ENCODE results near the gene BEND6. TPM values are rescaled to one million over a fixed set of nuclear protein-coding genes. Genes with fewer than 3 reads are reported as not detected.

The BEND6 gene
- total RNA-seq, 1 donor from 2014 or later: 2.7 TPM

DNA sequence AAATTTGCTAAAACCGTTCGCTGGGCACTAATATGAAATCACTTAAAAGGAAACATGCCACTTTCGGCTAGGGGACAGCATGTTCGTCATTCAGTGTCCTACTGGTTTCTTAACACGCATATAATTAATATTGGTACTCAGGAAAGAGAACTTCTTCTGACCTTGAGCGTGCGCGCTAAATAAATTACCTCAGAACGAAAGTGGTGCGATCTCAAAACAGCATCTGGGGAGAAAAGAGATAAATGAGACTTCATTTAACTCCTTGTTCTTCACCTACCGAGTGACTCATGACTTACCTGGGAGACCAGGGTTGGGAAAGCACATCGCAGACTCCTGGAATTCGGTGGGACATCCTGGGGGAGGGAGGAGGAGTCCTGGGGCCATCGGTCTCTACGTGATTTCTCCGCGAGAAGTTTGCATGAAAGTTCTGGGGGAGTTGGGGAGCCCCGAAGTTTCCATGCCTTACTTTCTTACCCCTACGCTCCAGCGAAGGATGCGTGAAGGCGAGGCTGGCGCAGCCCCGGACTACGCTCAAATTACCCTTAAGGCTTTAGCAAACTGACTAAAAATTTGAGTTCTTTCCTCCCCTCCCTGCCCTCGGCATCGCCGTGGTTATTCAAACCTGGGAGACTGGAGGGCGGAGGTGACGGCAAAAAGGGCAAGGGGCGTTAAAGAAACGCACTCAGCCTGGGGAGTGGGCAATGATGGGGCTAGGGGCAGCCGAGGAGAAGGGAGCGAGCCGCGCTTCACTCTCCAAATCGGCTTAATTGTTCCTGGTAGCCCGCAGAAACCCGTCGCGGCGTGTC, 1.1 kb upstream of the BEND6 start:
- no peak for DNase-seq (ENCODE audit: low read depth)
- Histone ChIP-seq H3K27me3 (ENCODE audit: control insufficient read depth, insufficient read depth, low read length) (no peaks in the 10 kb centered on the region), H3K4me3 (ENCODE audit: low read depth, low read length) (peak overlapping the region; percentile 81), H3K36me3 (ENCODE audit: control insufficient read depth, insufficient read depth, low read length) (no peaks in the 10 kb centered on the region)
- TF ChIP-seq, protein P1, sequence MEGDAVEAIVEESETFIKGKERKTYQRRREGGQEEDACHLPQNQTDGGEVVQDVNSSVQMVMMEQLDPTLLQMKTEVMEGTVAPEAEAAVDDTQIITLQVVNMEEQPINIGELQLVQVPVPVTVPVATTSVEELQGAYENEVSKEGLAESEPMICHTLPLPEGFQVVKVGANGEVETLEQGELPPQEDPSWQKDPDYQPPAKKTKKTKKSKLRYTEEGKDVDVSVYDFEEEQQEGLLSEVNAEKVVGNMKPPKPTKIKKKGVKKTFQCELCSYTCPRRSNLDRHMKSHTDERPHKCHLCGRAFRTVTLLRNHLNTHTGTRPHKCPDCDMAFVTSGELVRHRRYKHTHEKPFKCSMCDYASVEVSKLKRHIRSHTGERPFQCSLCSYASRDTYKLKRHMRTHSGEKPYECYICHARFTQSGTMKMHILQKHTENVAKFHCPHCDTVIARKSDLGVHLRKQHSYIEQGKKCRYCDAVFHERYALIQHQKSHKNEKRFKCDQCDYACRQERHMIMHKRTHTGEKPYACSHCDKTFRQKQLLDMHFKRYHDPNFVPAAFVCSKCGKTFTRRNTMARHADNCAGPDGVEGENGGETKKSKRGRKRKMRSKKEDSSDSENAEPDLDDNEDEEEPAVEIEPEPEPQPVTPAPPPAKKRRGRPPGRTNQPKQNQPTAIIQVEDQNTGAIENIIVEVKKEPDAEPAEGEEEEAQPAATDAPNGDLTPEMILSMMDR (IDR thresholded peaks at IDR 0.05; ENCODE audit: insufficient read depth, low read length, poor library complexity, severe bottlenecking): no peak

DNA sequence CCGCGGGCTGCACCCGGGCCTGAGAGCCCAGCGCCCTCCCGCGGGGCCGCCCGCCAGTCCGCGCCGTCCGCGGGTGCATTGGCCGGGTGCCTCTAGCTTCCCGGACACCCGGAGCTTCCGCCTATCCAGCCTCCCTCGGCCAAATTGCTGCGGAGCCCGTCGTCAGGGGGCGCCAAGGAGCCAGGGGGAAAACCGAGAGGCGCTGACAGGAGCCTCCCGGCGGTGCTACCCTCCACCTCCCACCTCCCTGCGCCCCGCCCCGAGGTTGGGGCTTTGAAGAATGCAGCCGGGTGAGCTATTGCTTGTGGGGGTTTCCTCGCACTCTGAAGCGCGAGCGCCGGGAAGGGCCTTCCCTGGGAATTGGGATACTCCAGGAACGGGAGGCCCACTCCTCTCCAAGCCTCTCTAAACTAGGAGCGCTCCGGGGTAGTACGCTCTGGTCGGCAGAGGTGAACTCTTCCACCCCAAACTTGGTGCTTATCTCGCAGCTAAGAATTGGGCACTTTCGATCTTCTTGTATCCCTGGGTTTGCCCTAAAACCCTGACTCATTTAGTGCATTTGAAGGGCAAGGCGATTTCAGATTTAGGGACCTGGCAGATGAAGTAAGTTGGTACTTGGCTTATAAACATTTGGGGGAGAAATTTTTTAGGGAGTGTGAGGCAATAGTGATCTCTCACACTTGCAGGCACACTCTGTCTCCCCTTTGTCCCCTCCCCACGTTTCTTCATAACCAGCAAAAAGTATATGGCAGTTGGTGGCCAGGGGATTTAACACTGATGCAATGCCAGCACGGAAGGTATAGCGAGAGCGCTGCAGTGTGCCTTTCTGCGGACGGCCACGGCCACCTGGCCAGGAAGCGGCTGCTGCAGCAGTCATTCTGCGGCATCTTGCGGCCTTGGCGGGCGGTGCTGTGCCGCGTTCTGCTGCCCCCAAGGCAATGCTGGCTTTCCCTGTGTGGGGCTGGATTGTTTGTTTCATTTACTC, 556 bp downstream of the BEND6 start:
- DNase-seq (ENCODE audit: low read depth): peak; percentile 52
- no peaks in the 10 kb centered on the region for H3K36me3 ChIP-seq (ENCODE audit: control insufficient read depth, insufficient read depth, low read length)
- peak overlapping the region; percentile 81 for H3K4me3 ChIP-seq (ENCODE audit: low read depth, low read length)
- TF ChIP-seq, protein P1 (IDR thresholded peaks at IDR 0.05; ENCODE audit: insufficient read depth, low read length, poor library complexity, severe bottlenecking): peak; percentile 91
- H3K27me3 ChIP-seq (ENCODE audit: control insufficient read depth, insufficient read depth, low read length): no peaks in the 10 kb centered on the region

DNA sequence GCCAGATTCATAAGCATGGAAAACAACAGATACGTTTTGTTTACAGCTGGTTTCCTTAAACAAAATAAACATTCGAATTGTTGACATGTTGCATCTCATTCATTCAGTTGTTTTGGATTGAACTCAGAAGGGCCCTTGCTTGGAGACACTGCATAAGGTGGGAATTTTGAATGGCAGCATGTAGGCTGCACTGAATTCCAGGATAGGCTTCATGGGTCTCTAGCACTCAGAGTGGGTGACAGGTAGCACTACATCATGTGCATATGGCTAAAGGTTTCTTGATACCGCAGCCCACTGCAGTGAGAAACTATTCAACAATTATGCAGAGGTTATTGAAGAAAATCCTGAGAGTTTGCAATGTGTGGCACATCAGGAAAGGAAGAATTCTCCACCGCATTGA, 1.6 kb downstream of the BEND6 start:
- DNase-seq (ENCODE audit: low read depth): no peak
- TF ChIP-seq, protein P1 (IDR thresholded peaks at IDR 0.05; ENCODE audit: insufficient read depth, low read length, poor library complexity, severe bottlenecking): no peak
- H3K36me3 ChIP-seq (ENCODE audit: control insufficient read depth, insufficient read depth, low read length): no peaks in the 10 kb centered on the region
- H3K27me3 ChIP-seq (ENCODE audit: control insufficient read depth, insufficient read depth, low read length): no peaks in the 10 kb centered on the region
- no peak overlapping the region for H3K4me3 ChIP-seq (ENCODE audit: low read depth, low read length)

DNA sequence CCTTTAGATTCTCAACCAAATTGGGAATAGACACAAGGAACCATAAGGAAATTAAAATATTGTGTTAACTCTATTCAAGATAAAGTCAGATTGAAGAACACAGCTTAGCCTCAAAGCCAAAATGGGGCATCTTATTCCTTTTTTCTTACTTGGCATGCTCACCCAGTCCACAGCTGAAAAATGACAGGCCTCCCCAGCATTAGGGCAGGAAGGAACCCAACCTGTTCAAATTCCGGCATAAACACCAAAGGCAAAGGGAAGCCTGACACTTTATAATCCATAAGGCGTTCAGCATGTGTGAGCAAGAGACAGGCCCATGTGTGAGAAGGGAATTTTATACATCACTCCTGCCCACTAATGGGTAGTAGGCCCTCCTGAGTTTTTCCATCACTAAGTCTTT, 2.9 kb downstream of the BEND6 start:
- DNase-seq (ENCODE audit: low read depth): no peak
- TF ChIP-seq, protein P1 (IDR thresholded peaks at IDR 0.05; ENCODE audit: insufficient read depth, low read length, poor library complexity, severe bottlenecking): no peak
- no peaks in the 10 kb centered on the region for H3K36me3 ChIP-seq (ENCODE audit: control insufficient read depth, insufficient read depth, low read length)

DNA sequence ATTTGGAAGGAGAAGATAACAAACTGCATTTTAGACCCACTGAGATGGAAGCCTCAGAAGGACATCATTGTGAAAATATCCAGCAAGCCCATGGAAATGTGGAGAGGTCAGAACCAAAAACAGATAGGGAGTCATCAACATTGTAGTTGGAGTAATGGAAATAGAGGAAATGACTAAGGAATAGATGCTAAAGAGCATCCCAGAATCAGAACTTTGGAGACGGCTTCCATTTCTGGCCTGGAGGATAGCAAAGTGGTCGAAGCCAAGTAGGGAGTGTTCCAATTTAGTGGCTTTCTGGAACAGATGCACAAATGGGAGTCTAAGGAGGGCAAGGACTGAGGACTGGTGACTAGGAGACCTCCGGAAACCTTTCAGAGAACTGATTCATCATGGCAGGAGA, 3.6 kb downstream of the BEND6 start:
- Histone ChIP-seq H3K27me3 (ENCODE audit: control insufficient read depth, insufficient read depth, low read length) (no peaks in the 10 kb centered on the region), H3K36me3 (ENCODE audit: control insufficient read depth, insufficient read depth, low read length) (no peaks in the 10 kb centered on the region), H3K4me3 (ENCODE audit: low read depth, low read length) (no peak overlapping the region)
- TF ChIP-seq, protein P1 (IDR thresholded peaks at IDR 0.05; ENCODE audit: insufficient read depth, low read length, poor library complexity, severe bottlenecking): no peak
- DNase-seq (ENCODE audit: low read depth): no peak

More for the DNA sequence above, 2.9 kb downstream of the BEND6 start:
- H3K27me3 ChIP-seq (ENCODE audit: control insufficient read depth, insufficient read depth, low read length): no peaks in the 10 kb centered on the region
- H3K4me3 ChIP-seq (ENCODE audit: low read depth, low read length): no peak overlapping the region

Measured in kidney epithelial cell (primary cell).